ENCODE data around the gene MRPL24. TPM values are rescaled to one million over a fixed set of nuclear protein-coding genes. Genes with fewer than 3 reads are reported as not detected.

Gene MRPL24
- total and polyA plus RNA-seq, 2 of the 8 experiments (the other 6 are each of a cell fraction or from before 2014, with no cell fraction given), result 29.7 to 35.2 TPM

DNA sequence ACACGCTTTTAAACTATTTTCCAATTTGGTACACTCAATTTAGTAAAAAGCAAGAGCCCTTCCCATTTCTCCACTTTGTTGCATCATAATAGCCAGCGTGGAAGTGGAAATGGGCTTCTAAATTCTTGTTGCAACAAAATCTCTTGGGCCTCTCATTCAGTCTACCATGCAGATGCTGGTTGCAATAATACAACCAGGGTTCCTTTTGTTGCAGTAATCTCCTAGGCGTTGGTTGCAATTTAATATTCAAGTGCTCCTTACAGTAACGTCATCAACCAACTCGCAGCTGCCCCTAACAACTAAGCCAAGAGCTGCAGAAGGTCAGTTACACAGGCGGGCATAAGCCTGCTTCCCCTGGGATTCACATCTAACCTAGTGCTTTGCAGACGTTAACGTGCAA is 13.3 kb upstream of the MRPL24 start:
- Histone ChIP-seq H2BK120ac (replicated peaks; ENCODE audit: low read depth, low read length) (no peak overlapping the region), H4K20me1 (replicated peaks in 1 of 2; ENCODE audit: control insufficient read depth in 1 of 2, insufficient read depth in 2 of 2, low read length in 2 of 2) (peaks cover 0 to 3% of the 10 kb centered on the region in 2 experiments), H3K4me3 (ENCODE audit: extremely low read depth in 1 of 4, insufficient read depth in 2 of 4, low read depth in 3 of 4, low read length in 4 of 4) (no peak overlapping the region), H4K91ac (replicated peaks; ENCODE audit: insufficient read length, low read length) (no peak overlapping the region), H4K8ac (ENCODE audit: extremely low read depth, insufficient read depth, low read length) (no peak overlapping the region), H3K4ac (replicated peaks; ENCODE audit: insufficient read length, low read depth, low read length) (no peak overlapping the region), H3K4me2 (ENCODE audit: insufficient read depth in 1 of 2, low read depth in 2 of 2, low read length in 2 of 2) (no peak overlapping the region), H2BK12ac (ENCODE audit: low read depth, low read length) (no peak overlapping the region), H3K36me3 (ENCODE audit: control insufficient read depth in 2 of 4, insufficient read depth in 4 of 4, low read length in 3 of 4) (no peaks in the 10 kb centered on the region), H3K27ac (ENCODE audit: low read depth, low read length) (no peak overlapping the region), H3K14ac (ENCODE audit: insufficient read length) (no peak overlapping the region), H2BK5ac (ENCODE audit: low read depth, low read length) (no peak overlapping the region), H2BK15ac (ENCODE audit: low read length) (no peak overlapping the region), H3K18ac (ENCODE audit: extremely low read depth, low read length) (no peak overlapping the region), H2AFZ (ENCODE audit: low read length) (no peak overlapping the region), H3K79me2 (ENCODE audit: control insufficient read depth in 1 of 2, insufficient read depth in 2 of 2, low read length in 2 of 2) (peaks cover 13 to 34% of the 10 kb centered on the region in 2 experiments), H2AK5ac (ENCODE audit: low read depth, low read length) (no peak overlapping the region), H3K79me1 (ENCODE audit: low read depth, low read length) (peaks cover 8% of the 10 kb centered on the region), H3K56ac (replicated peaks; ENCODE audit: insufficient read length, low read depth, low read length) (no peak overlapping the region), H4K5ac (ENCODE audit: insufficient read length, low read depth, low read length) (no peak overlapping the region), H3K23me2 (ENCODE audit: low read depth, low read length) (peaks cover 4% of the 10 kb centered on the region; the same call in 1 of the 2 replicates), H3K27me3 (replicated peaks in 1 of 4; ENCODE audit: control insufficient read depth in 3 of 4, extremely low read depth in 1 of 4, insufficient read depth in 3 of 4, low read length in 3 of 4) (no peaks in the 10 kb centered on the region), H2BK20ac (ENCODE audit: low read length) (no peak overlapping the region), H3K9me3 (ENCODE audit: insufficient read depth in 2 of 2, low read depth in 1 of 2, low read length in 1 of 2) (no peaks in the 10 kb centered on the region), H3K23ac (ENCODE audit: insufficient read length) (no peak overlapping the region), H3K4me1 (replicated peaks in 1 of 4; ENCODE audit: control insufficient read depth in 3 of 4, insufficient read depth in 4 of 4, low read length in 3 of 4) (peaks cover 7 to 20% (median 11%) of the 10 kb centered on the region in 4 experiments; a peak in 6 of 7 replicates), H3K9ac (replicated peaks in 1 of 4; ENCODE audit: extremely low read depth in 1 of 4, low read depth in 3 of 4, low read length in 3 of 4) (no peak overlapping the region)
- ChIA-PET CTCF (ENCODE audit: partially characterized antibody) (interaction anchor here (1.5 kb wide), 1 partner anchor 28 kb away, joined by 9 read pairs; no protein-coding TSS in a partner anchor), POLR2A (ENCODE audit: partially characterized antibody) (interaction anchor here (5.1 to 8.8 kb wide), 2 partner anchors 15 to 27 kb away, joined by 41 to 121 read pairs; partner anchors contain the start of genes ISG20L2, METTL25B and PRCC)
- WGBS, 2 experiments (ENCODE audit: extremely low coverage in 1 of 2, insufficient coverage in 1 of 2, insufficient read length in 1 of 2, insufficient replicate concordance in 2 of 2, low coverage in 1 of 2, low lambda C conversion rate in 2 of 2, missing lambda C conversion rate in 1 of 2), result 85% methylated on average over 8 of the region's 8 CpGs; no CpG with 5 or more reads in 1 of the 2 experiments
- DNase-seq (ENCODE audit: low read depth in 1 of 2, low spot score in 2 of 2) (no peak), FAIRE-seq (no peak)
- no peak for TF ChIP-seq SP2 (IDR thresholded peaks at IDR 0.05; ENCODE audit: low read length)
- TF ChIP-seq, protein P1, sequence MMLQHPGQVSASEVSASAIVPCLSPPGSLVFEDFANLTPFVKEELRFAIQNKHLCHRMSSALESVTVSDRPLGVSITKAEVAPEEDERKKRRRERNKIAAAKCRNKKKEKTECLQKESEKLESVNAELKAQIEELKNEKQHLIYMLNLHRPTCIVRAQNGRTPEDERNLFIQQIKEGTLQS (IDR thresholded peaks at IDR 0.05; ENCODE audit: insufficient read depth, low read depth, low read length), result no peak
- no peak for TF ChIP-seq TEAD4 (IDR thresholded peaks at IDR 0.05; ENCODE audit: low read depth, low read length)
- TF ChIP-seq GABPA (IDR thresholded peaks at IDR 0.05; ENCODE audit: borderline replicate concordance, insufficient read depth, low read length), result no peak
- TF ChIP-seq PHF8 (conservative IDR thresholded peaks at IDR 0.05; ENCODE audit: low read depth, low read length), result no peak
- TF ChIP-seq SIN3A (conservative IDR thresholded peaks at IDR 0.05 in 1 of 2, IDR thresholded peaks at IDR 0.05 in 1 of 2; ENCODE audit: low read depth in 1 of 2, low read length in 2 of 2), result no peak
- TF ChIP-seq ZNF274 (IDR thresholded peaks at IDR 0.05; ENCODE audit: borderline replicate concordance, extremely low read depth, low read length), result no peak
- TF ChIP-seq MAFK (IDR thresholded peaks at IDR 0.05; ENCODE audit: low read depth, low read length), result no peak
- TF ChIP-seq JUND (IDR thresholded peaks at IDR 0.05; ENCODE audit: low read length), result no peak
- TF ChIP-seq, protein P2, sequence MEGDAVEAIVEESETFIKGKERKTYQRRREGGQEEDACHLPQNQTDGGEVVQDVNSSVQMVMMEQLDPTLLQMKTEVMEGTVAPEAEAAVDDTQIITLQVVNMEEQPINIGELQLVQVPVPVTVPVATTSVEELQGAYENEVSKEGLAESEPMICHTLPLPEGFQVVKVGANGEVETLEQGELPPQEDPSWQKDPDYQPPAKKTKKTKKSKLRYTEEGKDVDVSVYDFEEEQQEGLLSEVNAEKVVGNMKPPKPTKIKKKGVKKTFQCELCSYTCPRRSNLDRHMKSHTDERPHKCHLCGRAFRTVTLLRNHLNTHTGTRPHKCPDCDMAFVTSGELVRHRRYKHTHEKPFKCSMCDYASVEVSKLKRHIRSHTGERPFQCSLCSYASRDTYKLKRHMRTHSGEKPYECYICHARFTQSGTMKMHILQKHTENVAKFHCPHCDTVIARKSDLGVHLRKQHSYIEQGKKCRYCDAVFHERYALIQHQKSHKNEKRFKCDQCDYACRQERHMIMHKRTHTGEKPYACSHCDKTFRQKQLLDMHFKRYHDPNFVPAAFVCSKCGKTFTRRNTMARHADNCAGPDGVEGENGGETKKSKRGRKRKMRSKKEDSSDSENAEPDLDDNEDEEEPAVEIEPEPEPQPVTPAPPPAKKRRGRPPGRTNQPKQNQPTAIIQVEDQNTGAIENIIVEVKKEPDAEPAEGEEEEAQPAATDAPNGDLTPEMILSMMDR (IDR thresholded peaks at IDR 0.05; ENCODE audit: control extremely low read depth in 1 of 3, insufficient read depth in 1 of 3, low read depth in 1 of 3, low read length in 3 of 3), result no peak

All from H1 (cell line).